ENCODE results near the gene BASP1. TPM values are rescaled to one million over a fixed set of nuclear protein-coding genes. Genes with fewer than 3 reads are reported as not detected.

The BASP1 gene
- total RNA-seq, 1 experiment from 2014 or later = 0.34 TPM

DNA sequence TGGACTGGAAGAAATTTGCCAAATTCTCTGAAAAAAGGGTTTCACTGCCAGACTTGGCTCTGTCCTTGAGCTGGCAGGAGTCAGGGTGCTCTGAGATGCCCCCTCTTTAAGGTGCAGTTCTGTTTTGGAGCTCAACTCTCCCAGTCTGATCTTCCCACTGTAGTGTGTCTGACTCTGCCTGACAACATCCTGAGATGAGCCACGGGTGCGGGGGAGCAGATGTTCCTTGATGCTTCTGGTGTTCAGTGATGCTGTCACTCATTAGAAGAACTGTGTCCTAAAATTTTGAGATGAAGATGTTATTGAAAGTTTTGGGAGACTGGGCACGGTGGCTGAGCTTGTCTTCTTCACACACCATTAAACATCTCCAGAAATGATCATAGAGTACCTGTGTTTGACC lies 78.2 kb downstream of the BASP1 start:
- no peak overlapping the region for H3K9ac ChIP-seq (ENCODE audit: low read length)
- no peak overlapping the region for H3K4me3 ChIP-seq (replicated peaks in 1 of 2; ENCODE audit: low read depth in 1 of 2, low read length in 2 of 2)
- H3K27ac ChIP-seq (ENCODE audit: low read depth, low read length) = no peak overlapping the region
- BruUV-seq (replicated peaks) = no TSS peak
- no peaks in the 10 kb centered on the region for H3K4me1 ChIP-seq (ENCODE audit: control insufficient read depth in 1 of 2, insufficient read depth in 2 of 2, low read length in 2 of 2)
- ATAC-seq = no peak
- POLR2A ChIA-PET = no interaction called here
- H3K9me2 ChIP-seq (ENCODE audit: insufficient read depth) = no peaks in the 10 kb centered on the region
- intact Hi-C loops (cut with micrococcal nuclease) = no loop called here
- no peaks in the 10 kb centered on the region for H3K9me3 ChIP-seq (ENCODE audit: control insufficient read depth in 1 of 2, insufficient read depth in 1 of 2, low read depth in 1 of 2, low read length in 2 of 2)
- no peak for TF ChIP-seq SRF (IDR thresholded peaks at IDR 0.05; ENCODE audit: low read depth)
- TF ChIP-seq, protein P1, sequence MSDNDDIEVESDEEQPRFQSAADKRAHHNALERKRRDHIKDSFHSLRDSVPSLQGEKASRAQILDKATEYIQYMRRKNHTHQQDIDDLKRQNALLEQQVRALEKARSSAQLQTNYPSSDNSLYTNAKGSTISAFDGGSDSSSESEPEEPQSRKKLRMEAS (IDR thresholded peaks at IDR 0.05) = no peak
- no peak for TF ChIP-seq RAD21 (IDR thresholded peaks at IDR 0.05; ENCODE audit: low read depth)
- TF ChIP-seq SP1 (IDR thresholded peaks at IDR 0.05; ENCODE audit: low read depth) = no peak
- no peak for TF ChIP-seq POLR2AphosphoS5 (IDR thresholded peaks at IDR 0.05; ENCODE audit: low read depth, low read length)
- no peak for TF ChIP-seq SIN3A (IDR thresholded peaks at IDR 0.05; ENCODE audit: low read depth)
- TF ChIP-seq, protein P2, sequence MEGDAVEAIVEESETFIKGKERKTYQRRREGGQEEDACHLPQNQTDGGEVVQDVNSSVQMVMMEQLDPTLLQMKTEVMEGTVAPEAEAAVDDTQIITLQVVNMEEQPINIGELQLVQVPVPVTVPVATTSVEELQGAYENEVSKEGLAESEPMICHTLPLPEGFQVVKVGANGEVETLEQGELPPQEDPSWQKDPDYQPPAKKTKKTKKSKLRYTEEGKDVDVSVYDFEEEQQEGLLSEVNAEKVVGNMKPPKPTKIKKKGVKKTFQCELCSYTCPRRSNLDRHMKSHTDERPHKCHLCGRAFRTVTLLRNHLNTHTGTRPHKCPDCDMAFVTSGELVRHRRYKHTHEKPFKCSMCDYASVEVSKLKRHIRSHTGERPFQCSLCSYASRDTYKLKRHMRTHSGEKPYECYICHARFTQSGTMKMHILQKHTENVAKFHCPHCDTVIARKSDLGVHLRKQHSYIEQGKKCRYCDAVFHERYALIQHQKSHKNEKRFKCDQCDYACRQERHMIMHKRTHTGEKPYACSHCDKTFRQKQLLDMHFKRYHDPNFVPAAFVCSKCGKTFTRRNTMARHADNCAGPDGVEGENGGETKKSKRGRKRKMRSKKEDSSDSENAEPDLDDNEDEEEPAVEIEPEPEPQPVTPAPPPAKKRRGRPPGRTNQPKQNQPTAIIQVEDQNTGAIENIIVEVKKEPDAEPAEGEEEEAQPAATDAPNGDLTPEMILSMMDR (IDR thresholded peaks at IDR 0.05 in 2 of 3, conservative IDR thresholded peaks at IDR 0.05 in 1 of 3; ENCODE audit: borderline replicate concordance in 1 of 3, insufficient read depth in 1 of 3, low read depth in 2 of 3, low read length in 2 of 3) = no peak
- TF ChIP-seq ATF3 (IDR thresholded peaks at IDR 0.05) = no peak
- no peak for TF ChIP-seq TCF7L2 (IDR thresholded peaks at IDR 0.05; ENCODE audit: borderline replicate concordance, extremely low read depth, insufficient read depth, insufficient read length)
- no peak for TF ChIP-seq EZH2 (IDR thresholded peaks at IDR 0.05)
- no peak for TF ChIP-seq ZNF274 (IDR thresholded peaks at IDR 0.05; ENCODE audit: low read depth, low read length)
- no peak for TF ChIP-seq EZH2phosphoT487 (IDR thresholded peaks at IDR 0.05; ENCODE audit: borderline replicate concordance)
- no peak for TF ChIP-seq FOSL1 (IDR thresholded peaks at IDR 0.05; ENCODE audit: low read depth)
- no peak for TF ChIP-seq CBX3 (IDR thresholded peaks at IDR 0.05; ENCODE audit: low read depth)
- TF ChIP-seq ZFX (IDR thresholded peaks at IDR 0.05) = no peak
- TF ChIP-seq ELF1 (IDR thresholded peaks at IDR 0.05; ENCODE audit: borderline replicate concordance, low read depth) = no peak
- no peak for TF ChIP-seq JUND (IDR thresholded peaks at IDR 0.05)
- TF ChIP-seq, protein P3, sequence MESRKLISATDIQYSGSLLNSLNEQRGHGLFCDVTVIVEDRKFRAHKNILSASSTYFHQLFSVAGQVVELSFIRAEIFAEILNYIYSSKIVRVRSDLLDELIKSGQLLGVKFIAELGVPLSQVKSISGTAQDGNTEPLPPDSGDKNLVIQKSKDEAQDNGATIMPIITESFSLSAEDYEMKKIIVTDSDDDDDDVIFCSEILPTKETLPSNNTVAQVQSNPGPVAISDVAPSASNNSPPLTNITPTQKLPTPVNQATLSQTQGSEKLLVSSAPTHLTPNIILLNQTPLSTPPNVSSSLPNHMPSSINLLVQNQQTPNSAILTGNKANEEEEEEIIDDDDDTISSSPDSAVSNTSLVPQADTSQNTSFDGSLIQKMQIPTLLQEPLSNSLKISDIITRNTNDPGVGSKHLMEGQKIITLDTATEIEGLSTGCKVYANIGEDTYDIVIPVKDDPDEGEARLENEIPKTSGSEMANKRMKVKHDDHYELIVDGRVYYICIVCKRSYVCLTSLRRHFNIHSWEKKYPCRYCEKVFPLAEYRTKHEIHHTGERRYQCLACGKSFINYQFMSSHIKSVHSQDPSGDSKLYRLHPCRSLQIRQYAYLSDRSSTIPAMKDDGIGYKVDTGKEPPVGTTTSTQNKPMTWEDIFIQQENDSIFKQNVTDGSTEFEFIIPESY (IDR thresholded peaks at IDR 0.05; ENCODE audit: extremely low read depth, insufficient replicate concordance, low read length) = no peak
- TF ChIP-seq YY1 (IDR thresholded peaks at IDR 0.05; ENCODE audit: extremely low read depth, insufficient replicate concordance, low read depth, low read length) = no peak
- no peak for TF ChIP-seq EGR1 (IDR thresholded peaks at IDR 0.05; ENCODE audit: low read depth)
- no peaks in the 10 kb centered on the region for H3K27me3 ChIP-seq (ENCODE audit: insufficient read depth, low read length)
- DNase-seq (ENCODE audit: low read depth, low spot score) = no peak
- H3K79me2 ChIP-seq (ENCODE audit: insufficient read depth, low read length) = no peaks in the 10 kb centered on the region
- no peak overlapping the region for H2AFZ ChIP-seq (ENCODE audit: low read depth, low read length, poor library complexity, severe bottlenecking)
- H4K20me1 ChIP-seq (ENCODE audit: insufficient read depth) = no peaks in the 10 kb centered on the region
- RAD21 ChIA-PET (ENCODE audit: low non-redundant PET in 1 of 2, low total read pairs in 2 of 2, uncharacterized antibody in 2 of 2, unreplicated experiment in 2 of 2) = no interaction called here
- H3K36me3 ChIP-seq (ENCODE audit: control insufficient read depth in 1 of 2, insufficient read depth in 2 of 2, low read length in 2 of 2) = no peaks in the 10 kb centered on the region
- no peak overlapping the region for H3K4me2 ChIP-seq (ENCODE audit: low read length)
- CTCF ChIA-PET = no interaction called here
